ENCODE results near the gene RETREG3.

DNA sequence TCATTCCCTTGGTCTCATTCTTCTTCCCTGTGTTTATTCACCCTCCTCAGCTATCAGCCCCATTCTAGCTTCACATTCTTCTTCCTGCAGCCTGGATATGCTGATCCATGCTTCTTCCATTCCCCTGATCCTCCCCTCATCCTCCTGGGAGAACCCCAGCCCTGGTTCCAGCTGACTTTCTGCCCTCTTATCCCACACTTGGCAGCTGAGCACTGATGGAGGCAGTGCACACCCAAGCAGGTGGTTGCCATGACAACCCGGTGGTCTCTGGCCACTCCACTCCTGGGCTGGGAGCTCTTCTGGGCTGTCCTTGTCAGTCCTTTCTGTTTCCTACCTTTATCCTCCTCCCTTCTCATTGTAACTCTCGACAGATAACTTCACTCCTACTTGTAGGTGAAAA lies 33.2 kb upstream of the RETREG3 start:
- TF ChIP-seq CTCF (IDR thresholded peaks at IDR 0.05 in 8 of 11, conservative IDR thresholded peaks at IDR 0.05 in 3 of 11) (no peak), POLR2A (IDR thresholded peaks at IDR 0.05) (no peak)
